Pancreas (tissue), 10 donors: ENCODE data around the gene C10orf105. TPM values are rescaled to one million over a fixed set of nuclear protein-coding genes. Genes with fewer than 3 reads are reported as not detected.

Experiments
- ATAC-seq, 4 donors: fragments of 200-7000 bp; cut with Tn5 transposase; one replicate each; pipeline versions ENCODE4 v1.8.0 to v1.9.1; 2020; ENCODE audit warnings: mild to moderate bottlenecking in 4 of 4, moderate library complexity in 4 of 4
- DNase-seq, 6 donors: peaks; one replicate each; pipeline ENCODE4 v3.0.0-alpha.2; 2020
- FAIRE-seq: peaks from 2 replicates; lab custom pipeline; 2012; peaks lifted over from hg19 to GRCh38; lab: Jason Lieb, UNC
- H3K27ac ChIP-seq, 4 donors: fragments of 200-600 bp; sonication (generic); 1 replicate in 3 of 4; 2 replicates in 1 of 4; pipeline versions ENCODE4 v1.5.0 to v1.8.0; 2020
- H3K27me3 ChIP-seq, 4 donors: fragments of 200-600 bp; one replicate each; pipeline ENCODE4 v1.8.0; 2021
- H3K36me3 ChIP-seq, 3 donors: fragments of 200-600 bp; sonication (generic) in 1 of 3; one replicate each; pipeline versions ENCODE4 v1.5.0 to v1.8.0; 2020 to 2021
- H3K4me1 ChIP-seq, 3 donors: fragments of 200-600 bp; one replicate each; pipeline ENCODE4 v1.8.0; 2021
- H3K4me3 ChIP-seq, 4 donors: fragments of 200-600 bp; sonication (generic) in 2 of 4; one replicate each; pipeline versions ENCODE4 v1.5.0 to v1.8.0; 2020 to 2021
- H3K9me3 ChIP-seq, 4 donors: fragments of 200-600 bp; one replicate each; pipeline ENCODE4 v1.8.0; 2021
- CTCF ChIP-seq, 4 donors: fragments of 200-600 bp; sonication (generic) in 3 of 4; IDR thresholded peaks; one replicate each; pipeline versions ENCODE4 v1.5.0 to v1.8.0; 2021; ENCODE audit warnings: antibody characterized with exemption in 4 of 4
- WGBS, 2 donors: extraction: QIAGEN DNeasy Blood & Tissue Kit; methylation state at CpG; one replicate each; pipeline ENCODE4 v1.1.7; 2013; 5-methylcytosine and 5-hydroxymethylcytosine counted together
- intact Hi-C, 3 donors: fragments of 100-400 bp; cut with DNase I; formaldehyde crosslinking; loops; one replicate each; pipeline versions ENCODE4 v1.11.1 to v1.14.2; 2022
- polyA plus RNA-seq, 2 donors: library from polyadenylated mRNA; stranded (reverse); fragments of 200-250 nt; gene quantifications; one replicate each; pipeline ENCODE4 v1.2.3, GENCODE V29; 2013
- total RNA-seq, 6 donors: library from RNA; stranded (reverse); fragmentation: NEBNext Ultra II Directional in 4 of 6; extraction: Animal tissue kit (Norgen Biotek cat#: 25700) in 4 of 6; gene quantifications; one replicate each; pipeline versions ENCODE4 v1.2.1 to v1.2.4, GENCODE V29; 2021 to 2023
- donor health status: healthy with polysubstance abuse.
- donor health status: DM: no; HTN: no; CAD: no; lungs with moderate emphysema.
- donor health status: DM: no; HTN: no; CAD: no.
- donor health status: control.
- donor health status: control.
- donor health status: Bipolar disorder and iron deficiency.
- donor health status: DM: yes; HTN: yes; CAD: no.
- donor health status: DM: no; HTN: no; CAD: no.
- donor health status: DM: no; HTN: no; CAD: no.
- donor health status: DM: yes; HTN: yes; CAD: no.

Gene C10orf105
- total and polyA plus RNA-seq, 8 donors, result 0.06 to 0.14 (median 0.08) TPM; not detected in 5

DNA sequence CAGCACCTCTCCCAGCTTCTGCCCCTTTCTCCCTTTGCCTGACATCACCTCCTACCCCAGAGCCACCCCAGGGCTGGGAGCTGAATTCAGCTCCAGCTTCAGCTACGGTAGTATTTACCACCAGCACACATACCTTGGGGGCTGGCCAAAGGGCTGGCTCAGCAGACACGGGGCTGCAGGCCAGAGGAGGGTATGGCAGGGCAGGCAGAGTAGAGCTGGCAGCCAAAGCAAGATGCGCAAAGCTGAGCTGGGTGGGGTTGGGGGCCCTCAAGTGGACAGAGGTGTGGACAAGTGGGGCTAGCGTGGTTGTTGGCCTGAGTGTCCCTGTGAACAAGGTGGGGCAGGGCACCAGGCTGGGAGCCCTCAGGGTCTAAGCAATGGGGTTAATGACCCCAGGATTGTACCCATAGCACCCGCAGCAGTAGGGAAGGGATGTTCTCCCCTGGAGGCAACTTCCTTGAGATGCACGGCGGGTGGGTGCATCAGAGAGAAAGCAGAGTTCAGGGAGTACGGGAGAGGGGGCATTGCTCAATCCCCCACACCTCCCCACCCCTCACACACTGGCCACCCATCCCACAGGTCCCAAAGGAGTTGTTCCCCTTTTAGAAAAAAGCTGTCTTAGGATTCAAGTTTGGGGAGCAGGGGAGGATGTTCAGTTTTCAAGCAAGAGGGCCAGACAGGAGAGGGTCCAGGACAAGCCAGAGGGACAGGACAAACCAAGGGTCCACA, 45.8 kb upstream of the C10orf105 start:
- no peaks in the 10 kb centered on the region for H3K9me3 ChIP-seq
- WGBS, 2 donors, result 61 to 75% methylated on average over 8 of the region's 8 CpGs
- DNase-seq (peak in 1 of 6 donors; percentile 46), ATAC-seq (no peak), FAIRE-seq (no peak)
- peak overlapping the region in 1 of 4 donors; percentile 11 for H3K27ac ChIP-seq
- intact Hi-C loops, result no loop called here
- peaks cover 0 to 16% (median 0%) of the 10 kb centered on the region in 3 donors for H3K4me1 ChIP-seq
- no peak for TF ChIP-seq CTCF (IDR thresholded peaks at IDR 0.05)
- no peaks in the 10 kb centered on the region for H3K36me3 ChIP-seq
- no peak overlapping the region for H3K4me3 ChIP-seq
- no peaks in the 10 kb centered on the region for H3K27me3 ChIP-seq

- no peaks in the 10 kb centered on the region for H3K27me3 ChIP-seq
- ATAC-seq, result no peak
- peaks cover 0 to 16% (median 0%) of the 10 kb centered on the region in 3 donors for H3K4me1 ChIP-seq
- no peak for FAIRE-seq
- WGBS, 2 donors, result 66 to 75% methylated on average over 11 of the region's 11 CpGs
- intact Hi-C loops, result no loop called here
- DNase-seq, result peak in 1 of 6 donors; percentile 44
- H3K27ac ChIP-seq, result no peak overlapping the region
- no peak overlapping the region for H3K4me3 ChIP-seq
- no peaks in the 10 kb centered on the region for H3K36me3 ChIP-seq
- no peak for TF ChIP-seq CTCF (IDR thresholded peaks at IDR 0.05)
- H3K9me3 ChIP-seq, result no peaks in the 10 kb centered on the region
Observed at GRCh38 chr10:71763352-71764127, 44.0 kb upstream of the C10orf105 start.

DNA sequence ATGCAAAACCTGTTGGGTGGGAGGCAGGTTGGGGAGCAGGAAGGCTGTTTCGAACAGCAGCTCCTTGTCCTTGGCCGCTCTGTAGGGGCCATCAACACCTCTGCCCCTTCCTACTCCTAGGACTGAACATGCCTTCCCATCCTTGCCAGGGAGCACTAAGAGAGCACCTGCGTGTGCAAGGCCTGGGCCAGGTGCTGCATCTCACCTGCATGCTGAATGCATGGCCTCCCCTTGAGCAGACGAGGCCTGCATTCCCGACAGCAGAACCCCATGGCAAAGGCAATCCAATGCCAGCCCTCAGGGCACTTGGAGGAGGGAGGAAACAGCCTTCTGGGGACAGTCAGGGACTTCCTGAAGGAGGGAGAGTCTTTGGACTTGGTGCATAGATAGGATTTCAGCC, 42.7 kb upstream of the C10orf105 start:
- H3K9me3 ChIP-seq, result no peaks in the 10 kb centered on the region
- FAIRE-seq (no peak), DNase-seq (peak in 1 of 6 donors; percentile 23), ATAC-seq (no peak)
- intact Hi-C loops, result no loop called here
- no peaks in the 10 kb centered on the region for H3K27me3 ChIP-seq
- peaks cover 0 to 8% (median 0%) of the 10 kb centered on the region in 3 donors for H3K4me1 ChIP-seq
- TF ChIP-seq CTCF (IDR thresholded peaks at IDR 0.05), result no peak
- no peak overlapping the region for H3K4me3 ChIP-seq
- H3K27ac ChIP-seq, result no peak overlapping the region
- 84 to 87% methylated on average over 5 of the region's 5 CpGs for WGBS, 2 donors
- H3K36me3 ChIP-seq, result no peaks in the 10 kb centered on the region

- no peaks in the 10 kb centered on the region for H3K9me3 ChIP-seq
- H3K27ac ChIP-seq, result no peak overlapping the region
- TF ChIP-seq CTCF (IDR thresholded peaks at IDR 0.05), result no peak
- H3K4me1 ChIP-seq, result peaks cover 0 to 3% (median 0%) of the 10 kb centered on the region in 3 donors
- DNase-seq (peak in 1 of 6 donors; percentile 56), ATAC-seq (no peak), FAIRE-seq (no peak)
- H3K27me3 ChIP-seq, result no peaks in the 10 kb centered on the region
- 73 to 84% methylated on average over 26 of the region's 26 CpGs for WGBS, 2 donors
- H3K36me3 ChIP-seq, result no peaks in the 10 kb centered on the region
- intact Hi-C loops, result no loop called here
- no peak overlapping the region for H3K4me3 ChIP-seq
Observed at GRCh38 chr10:71761541-71762113, 42.0 kb upstream of the C10orf105 start.
